GM23338 (cell line): ENCODE measurements around the gene MEGF6.

Experiments used
- CREB1 ChIP-seq: fragments of 250-450 bp; sonication (Bioruptor Pico); IDR thresholded peaks from 2 replicates; pipeline ENCODE4 v1.5.0; 2020; ENCODE audit warnings: low read depth, mild to moderate bottlenecking, moderate library complexity
- CTCF ChIP-seq, 2 experiments: fragments of 200-600 bp in 1 of 2; sonication (generic) in 1 of 2; conservative IDR thresholded peaks; 2 replicates each; pipeline versions ENCODE4 v1.5.1 to v1.6.1; 2016 to 2017; ENCODE audit warnings: antibody characterized with exemption in 2 of 2, low read depth in 2 of 2, mild to moderate bottlenecking in 2 of 2, moderate library complexity in 1 of 2
- ETS1 ChIP-seq: IDR thresholded peaks from 2 replicates; pipeline ENCODE4 v1.6.1; 2016; ENCODE audit warnings: antibody characterized with exemption
- EZH2 ChIP-seq: fragments of 200-600 bp; sonication (generic); IDR thresholded peaks from one replicate; pipeline ENCODE4 v1.8.0; 2017; ENCODE audit warnings: antibody characterized with exemption, mild to moderate bottlenecking, low read depth; ENCODE audit not compliant: unreplicated experiment
- EZH2phosphoT487 ChIP-seq: fragments of 200-600 bp; sonication (generic); IDR thresholded peaks from one replicate; pipeline ENCODE4 v1.8.1; 2018; ENCODE audit warnings: antibody characterized with exemption; ENCODE audit not compliant: unreplicated experiment
- POLR2AphosphoS5 ChIP-seq: IDR thresholded peaks from 2 replicates; pipeline ENCODE4 v1.6.1; 2016; ENCODE audit warnings: antibody characterized with exemption, low read depth
- REST ChIP-seq: IDR thresholded peaks from one replicate; pipeline ENCODE4 v1.6.1; 2018; ENCODE audit warnings: antibody characterized with exemption; ENCODE audit not compliant: unreplicated experiment
- ZNF462 ChIP-seq: fragments of 250-450 bp; sonication (Bioruptor Pico); IDR thresholded peaks from 2 replicates; pipeline ENCODE4 v1.5.0; 2020; ENCODE audit warnings: mild to moderate bottlenecking, moderate library complexity

GRCh38 chr1:3571263-3571662, 40.0 kb downstream of the MEGF6 start:
- TF ChIP-seq CTCF (conservative IDR thresholded peaks at IDR 0.05; ENCODE audit: low read depth in 2 of 2), result no peak
- TF ChIP-seq EZH2, result no peak
- TF ChIP-seq POLR2AphosphoS5, result no peak
- no peak for TF ChIP-seq EZH2phosphoT487
- TF ChIP-seq REST, result no peak
- TF ChIP-seq CREB1 (CRISPR knock-in tag), result no peak
- TF ChIP-seq ZNF462, result no peak
- TF ChIP-seq ETS1, result no peak
